Forelimb muscle (tissue), 1 donor: ENCODE results near the gene CYYR1. TPM values are rescaled to one million over a fixed set of nuclear protein-coding genes. Genes with fewer than 3 reads are reported as not detected.

ENCODE experiments used
- DNase-seq: peaks from one replicate; pipeline ENCODE4 v3.0.0-alpha.2; 2013; ENCODE audit warnings: low read depth
- polyA plus RNA-seq: library from polyadenylated mRNA; unstranded; fragments of 120-200 nt; gene quantifications from one replicate; pipeline ENCODE4 v1.2.1, GENCODE V29; 2013; ENCODE audit not compliant: insufficient read length

The CYYR1 gene
- polyA plus RNA-seq, 1 donor = 12.0 TPM

GRCh38 chr21:26553898-26554297 lies 19.2 kb downstream of the CYYR1 start:
- no peak for DNase-seq

GRCh38 chr21:26550326-26550725 lies 22.8 kb downstream of the CYYR1 start:
- DNase-seq = no peak

GRCh38 chr21:26546446-26547097 lies 26.5 kb downstream of the CYYR1 start:
- no peak for DNase-seq

- no peak for DNase-seq
Observed at GRCh38 chr21:26544201-26544775, 28.8 kb downstream of the CYYR1 start.

- no peak for DNase-seq
Observed at GRCh38 chr21:26540651-26541050, 32.4 kb downstream of the CYYR1 start.

- no peak for DNase-seq
Observed at GRCh38 chr21:26539566-26539965, 33.5 kb downstream of the CYYR1 start.

GRCh38 chr21:26534517-26534916 lies 38.6 kb downstream of the CYYR1 start:
- DNase-seq = no peak

GRCh38 chr21:26532208-26532607 lies 40.9 kb downstream of the CYYR1 start:
- no peak for DNase-seq

GRCh38 chr21:26529526-26529925 lies 43.6 kb downstream of the CYYR1 start:
- no peak for DNase-seq

- DNase-seq = no peak
Observed at GRCh38 chr21:26528882-26529281, 44.2 kb downstream of the CYYR1 start.

GRCh38 chr21:26522704-26523103 lies 50.4 kb downstream of the CYYR1 start:
- no peak for DNase-seq

- DNase-seq = no peak
Observed at GRCh38 chr21:26519142-26519541, 53.9 kb downstream of the CYYR1 start.

- no peak for DNase-seq
Observed at GRCh38 chr21:26515257-26515656, 57.8 kb downstream of the CYYR1 start.

GRCh38 chr21:26513212-26513611 lies 59.9 kb downstream of the CYYR1 start:
- no peak for DNase-seq

GRCh38 chr21:26512664-26513063 lies 60.4 kb downstream of the CYYR1 start:
- no peak for DNase-seq

GRCh38 chr21:26508903-26509302 lies 64.2 kb downstream of the CYYR1 start:
- no peak for DNase-seq

GRCh38 chr21:26506956-26507355 lies 66.1 kb downstream of the CYYR1 start:
- no peak for DNase-seq

GRCh38 chr21:26505211-26505610 lies 67.9 kb downstream of the CYYR1 start:
- DNase-seq = no peak

GRCh38 chr21:26503414-26503813 lies 69.7 kb downstream of the CYYR1 start:
- no peak for DNase-seq

GRCh38 chr21:26501495-26502021 lies 71.5 kb downstream of the CYYR1 start:
- no peak for DNase-seq

GRCh38 chr21:26499495-26499894 lies 73.6 kb downstream of the CYYR1 start:
- DNase-seq = no peak

GRCh38 chr21:26495283-26495849 lies 77.7 kb downstream of the CYYR1 start:
- DNase-seq = no peak

GRCh38 chr21:26491663-26492062 lies 81.4 kb downstream of the CYYR1 start:
- DNase-seq = no peak
